ENCODE data around the gene BSND. TPM values are rescaled to one million over a fixed set of nuclear protein-coding genes. Genes with fewer than 3 reads are reported as not detected.

Gene BSND
- total and polyA plus RNA-seq, 8 donors, result not detected

GRCh38 chr1:54975356-54976108 lies 23.2 kb upstream of the BSND start:
- Histone ChIP-seq H3K4me1 (peaks cover 10 to 48% (median 28%) of the 10 kb centered on the region in 4 donors), H3K9me3 (no peaks in the 10 kb centered on the region), H3K36me3 (no peaks in the 10 kb centered on the region), H3K27me3 (peaks cover 0 to 15% (median 4%) of the 10 kb centered on the region in 3 donors), H3K27ac (no peak overlapping the region), H3K4me3 (no peak overlapping the region)
- TF ChIP-seq CTCF (IDR thresholded peaks at IDR 0.05), result no peak
- no peak for TF ChIP-seq POLR2AphosphoS5 (IDR thresholded peaks at IDR 0.05)
- no peak for TF ChIP-seq POLR2A (IDR thresholded peaks at IDR 0.05)
- no peak for TF ChIP-seq EP300 (IDR thresholded peaks at IDR 0.05)
- DNase-seq, result peak in 1 of 2 donors; percentile 41
- 56 to 65% (median 61%) methylated on average over 4 of the region's 4 CpGs for WGBS, 5 donors
- intact Hi-C loops (cut with DNase I; ENCODE audit: low total_unique reads), result no loop called here

- TF ChIP-seq CTCF (IDR thresholded peaks at IDR 0.05), result no peak
- no peak for TF ChIP-seq POLR2A (IDR thresholded peaks at IDR 0.05)
- TF ChIP-seq POLR2AphosphoS5 (IDR thresholded peaks at IDR 0.05), result no peak
- TF ChIP-seq EP300 (IDR thresholded peaks at IDR 0.05), result no peak
- intact Hi-C loops (cut with DNase I; ENCODE audit: low total_unique reads), result no loop called here
- Histone ChIP-seq H3K9me3 (no peaks in the 10 kb centered on the region), H3K4me1 (peaks cover 11 to 56% (median 32%) of the 10 kb centered on the region in 4 donors), H3K27me3 (peaks cover 0 to 25% (median 10%) of the 10 kb centered on the region in 3 donors), H3K36me3 (no peaks in the 10 kb centered on the region), H3K27ac (no peak overlapping the region), H3K4me3 (no peak overlapping the region)
- DNase-seq, result peak in 1 of 2 donors; percentile 61
- 27 to 53% (median 37%) methylated on average over 6 of the region's 6 CpGs for WGBS, 5 donors
Observed at GRCh38 chr1:54976747-54977146, 22.0 kb upstream of the BSND start.

- peak in 1 of 2 donors; percentile 36 for DNase-seq
- H3K27ac ChIP-seq, result no peak overlapping the region
Observed at GRCh38 chr1:54977533-54978297, 21.0 kb upstream of the BSND start.

More at GRCh38 chr1:54977533-54978297, 21.0 kb upstream of the BSND start:
- 81 to 100% (median 87%) methylated on average over 4 to 5 of the region's 5 CpGs for WGBS, 5 donors
- intact Hi-C loops (cut with DNase I; ENCODE audit: low total_unique reads), result no loop called here
- Histone ChIP-seq H3K27me3 (peaks cover 0 to 25% (median 10%) of the 10 kb centered on the region in 3 donors), H3K4me1 (peaks cover 11 to 63% (median 31%) of the 10 kb centered on the region in 4 donors), H3K9me3 (no peaks in the 10 kb centered on the region), H3K36me3 (no peaks in the 10 kb centered on the region), H3K4me3 (no peak overlapping the region)
- TF ChIP-seq CTCF (IDR thresholded peaks at IDR 0.05) (no peak), POLR2A (IDR thresholded peaks at IDR 0.05) (no peak), EP300 (IDR thresholded peaks at IDR 0.05) (no peak), POLR2AphosphoS5 (IDR thresholded peaks at IDR 0.05) (no peak)

All from stomach (tissue), 9 donors.